Regular cardiac myocyte (primary cell): ENCODE results near the gene CES2. TPM values are rescaled to one million over a fixed set of nuclear protein-coding genes. Genes with fewer than 3 reads are reported as not detected.

ENCODE experiments used
- total RNA-seq: library from RNA; depleted of rRNA; stranded (reverse); fragments of >200 nt; gene quantifications from 2 replicates; pipeline ENCODE4 v1.2.3, GENCODE V29; 2014

The CES2 gene, protein sequence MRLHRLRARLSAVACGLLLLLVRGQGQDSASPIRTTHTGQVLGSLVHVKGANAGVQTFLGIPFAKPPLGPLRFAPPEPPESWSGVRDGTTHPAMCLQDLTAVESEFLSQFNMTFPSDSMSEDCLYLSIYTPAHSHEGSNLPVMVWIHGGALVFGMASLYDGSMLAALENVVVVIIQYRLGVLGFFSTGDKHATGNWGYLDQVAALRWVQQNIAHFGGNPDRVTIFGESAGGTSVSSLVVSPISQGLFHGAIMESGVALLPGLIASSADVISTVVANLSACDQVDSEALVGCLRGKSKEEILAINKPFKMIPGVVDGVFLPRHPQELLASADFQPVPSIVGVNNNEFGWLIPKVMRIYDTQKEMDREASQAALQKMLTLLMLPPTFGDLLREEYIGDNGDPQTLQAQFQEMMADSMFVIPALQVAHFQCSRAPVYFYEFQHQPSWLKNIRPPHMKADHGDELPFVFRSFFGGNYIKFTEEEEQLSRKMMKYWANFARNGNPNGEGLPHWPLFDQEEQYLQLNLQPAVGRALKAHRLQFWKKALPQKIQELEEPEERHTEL
- total RNA-seq = 16.1 and 19.2 TPM in 2 replicates

DNA sequence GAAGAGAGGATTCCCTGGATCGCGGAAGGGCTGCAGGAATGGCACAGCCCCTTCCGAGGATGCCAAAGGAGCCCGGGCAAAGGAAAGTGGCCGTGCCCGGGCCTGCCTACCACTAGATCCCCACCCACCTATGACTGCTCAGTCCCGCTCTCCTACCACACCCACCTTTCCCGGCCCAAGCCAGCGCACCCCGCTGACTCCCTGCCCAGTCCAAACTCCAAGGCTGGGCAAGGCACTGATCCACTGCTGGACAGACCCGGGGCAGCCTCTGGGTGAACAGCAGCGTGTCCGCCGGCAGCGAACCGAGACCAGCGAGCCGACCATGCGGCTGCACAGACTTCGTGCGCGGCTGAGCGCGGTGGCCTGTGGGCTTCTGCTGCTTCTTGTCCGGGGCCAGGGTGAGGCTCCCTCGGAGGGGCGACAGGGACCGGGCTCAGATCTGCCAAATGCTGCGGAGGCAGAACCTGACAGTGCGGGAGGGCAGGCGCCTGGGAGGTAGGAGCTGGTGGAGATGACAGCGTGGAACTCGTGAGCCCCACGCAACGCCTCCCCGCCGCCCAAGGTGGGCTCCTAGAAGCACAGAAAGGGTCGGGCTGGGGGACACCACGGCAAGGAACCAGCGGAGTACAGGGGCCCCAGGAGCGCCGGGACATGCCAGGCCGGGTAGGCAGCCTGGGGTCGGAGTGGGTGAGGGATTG lies at the start of gene CES2:
TSS of gene CES2 (plus strand) at position 203 of the 698 bp plus-strand sequence. CDS start at position 323, 120 bp downstream.

DNA sequence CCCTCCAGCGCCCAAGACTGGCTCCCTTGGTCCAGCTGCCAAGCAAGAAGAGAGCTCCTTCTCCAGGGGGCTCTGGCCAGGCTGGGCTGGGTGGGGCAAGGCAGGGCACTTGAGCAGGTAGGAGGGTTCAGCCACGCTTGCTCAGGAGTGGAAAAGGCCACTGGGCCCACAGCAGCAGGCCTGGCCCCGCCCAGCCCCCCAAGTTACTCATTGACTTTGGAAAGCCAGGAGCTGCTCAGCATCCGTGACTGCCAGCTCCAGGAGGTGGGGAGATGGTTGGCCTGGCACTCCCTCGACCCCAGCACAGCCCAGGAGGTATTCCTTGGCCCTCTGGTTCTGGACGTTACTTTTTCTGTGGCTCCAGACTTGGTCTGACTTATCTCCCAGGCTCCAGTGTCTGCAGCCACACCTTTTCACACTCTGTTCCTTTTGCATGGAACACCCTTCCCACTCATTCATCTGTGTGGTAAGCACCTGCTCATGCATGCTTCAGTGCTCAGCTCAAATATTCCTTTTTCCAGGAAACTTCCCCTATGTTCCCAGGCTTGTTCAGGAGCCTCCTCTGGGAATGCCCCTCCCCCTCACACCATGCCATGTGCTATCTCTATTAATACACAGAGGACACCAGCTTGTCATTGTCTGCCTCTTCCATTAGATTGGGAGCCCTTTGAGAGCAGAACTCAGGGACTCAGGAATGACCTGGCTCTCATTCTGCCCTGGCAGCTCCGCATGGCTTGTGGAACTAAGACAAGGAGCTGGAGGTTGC lies 16.3 kb upstream of the CES2 start, which contains the start of gene CDH16:
TSS of gene CDH16 (minus strand) at position 83 of the 766 bp plus-strand sequence. CDS start 820 bp downstream, outside the sequence.

DNA sequence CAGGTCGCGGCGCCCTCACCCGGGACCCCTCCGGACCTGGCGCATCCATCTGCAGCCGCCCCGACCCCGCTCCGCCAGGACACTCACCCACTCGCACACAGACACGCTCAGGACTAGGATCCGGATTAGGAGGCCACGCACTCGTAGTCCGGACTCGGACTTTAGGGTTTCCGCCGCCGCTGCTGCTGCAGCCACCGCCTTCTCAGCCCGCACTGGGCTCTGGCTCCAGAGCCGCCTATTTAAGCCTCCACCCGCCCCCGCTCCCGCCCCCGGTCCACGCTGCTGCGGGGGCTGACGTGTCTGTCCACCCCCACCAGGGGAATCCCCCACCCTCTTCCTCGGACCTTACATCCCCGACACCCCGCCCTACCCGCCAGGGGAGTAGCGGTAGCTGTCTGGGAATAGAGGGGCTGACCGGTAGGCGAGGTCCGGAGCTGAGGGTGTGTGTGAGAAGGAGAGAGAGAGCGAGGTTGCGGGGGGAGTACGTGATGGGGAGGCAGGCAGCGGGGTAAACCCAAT lies 9.9 kb upstream of the CES2 start, which contains the start of gene RRAD:
TSS of gene RRAD (minus strand) at position 214 of the 519 bp plus-strand sequence. CDS start 356 bp downstream, outside the sequence.

DNA sequence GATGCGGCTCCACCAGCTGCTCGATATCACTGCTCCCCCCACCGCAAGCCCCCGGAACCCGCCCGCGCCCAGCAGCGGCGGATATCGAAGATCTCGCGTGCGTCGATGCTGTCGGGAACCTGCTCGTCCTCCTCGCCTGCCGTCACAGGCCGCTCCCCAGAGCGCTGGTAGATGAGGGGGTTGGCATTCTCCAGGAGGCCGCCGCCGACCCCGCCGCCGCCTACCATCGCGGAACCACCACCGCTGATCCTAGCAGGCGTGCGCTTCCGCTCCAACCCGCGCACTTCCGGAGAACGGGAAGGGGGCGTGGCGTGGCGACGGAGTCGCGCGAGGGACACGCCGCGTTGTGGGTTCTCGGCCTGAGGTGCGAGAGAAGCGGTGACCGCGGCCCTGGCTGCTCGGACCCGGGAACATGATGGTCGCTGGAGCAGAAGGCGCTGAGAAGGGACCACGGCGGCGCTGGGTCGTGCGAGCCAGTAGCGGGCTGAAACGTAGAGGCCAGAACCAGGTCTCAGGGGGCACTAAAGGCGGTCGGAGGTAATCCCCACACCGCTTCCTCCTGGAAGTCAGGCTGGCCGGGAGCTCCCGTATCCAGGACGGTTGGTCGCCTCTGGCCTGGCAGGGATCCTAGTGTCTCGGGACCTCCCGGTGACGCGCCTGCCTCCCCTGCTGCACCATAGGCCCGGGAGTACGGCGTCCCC lies 1.0 kb upstream of the CES2 start, which contains the start of gene CIAO2B:
TSS of gene CIAO2B (minus strand) at position 265 of the 701 bp plus-strand sequence. CDS start at position 227, 38 bp downstream.

DNA sequence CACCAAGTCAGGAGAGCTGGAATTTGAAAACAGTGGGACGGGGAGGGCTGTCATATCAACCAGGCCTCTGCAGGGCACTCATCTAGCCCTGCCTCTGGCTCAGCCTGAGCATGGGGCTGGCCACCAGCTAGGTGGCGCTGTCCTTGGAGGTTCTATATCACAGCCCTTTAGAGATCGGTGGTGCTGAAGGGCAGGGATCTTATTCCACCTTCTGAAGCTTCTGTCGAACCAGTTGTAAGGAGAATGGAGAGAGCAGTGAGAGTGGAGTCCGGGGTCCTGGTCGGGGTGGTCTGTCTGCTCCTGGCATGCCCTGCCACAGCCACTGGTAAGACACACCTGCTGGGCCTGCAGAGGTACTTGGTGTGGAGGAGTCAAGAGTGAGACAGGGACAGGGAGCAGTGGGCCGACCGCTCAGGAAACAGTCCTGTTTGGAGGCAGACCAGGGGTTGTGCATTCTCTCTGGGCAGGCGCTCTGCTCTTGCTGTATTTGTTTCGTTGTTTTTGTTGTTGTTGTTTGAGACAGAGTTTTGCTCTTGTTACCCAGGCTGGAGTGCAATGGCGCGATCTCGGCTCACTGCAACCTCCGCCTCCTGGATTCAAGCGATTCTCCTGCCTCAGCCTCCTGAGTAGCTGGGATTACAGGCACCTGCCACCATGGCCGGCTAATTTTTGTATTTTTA lies 25.9 kb downstream of the CES2 start, which contains the start of gene CES3:
TSS of gene CES3 (plus strand) at position 202 of the 680 bp plus-strand sequence. CDS start at position 244, 42 bp downstream.

DNA sequence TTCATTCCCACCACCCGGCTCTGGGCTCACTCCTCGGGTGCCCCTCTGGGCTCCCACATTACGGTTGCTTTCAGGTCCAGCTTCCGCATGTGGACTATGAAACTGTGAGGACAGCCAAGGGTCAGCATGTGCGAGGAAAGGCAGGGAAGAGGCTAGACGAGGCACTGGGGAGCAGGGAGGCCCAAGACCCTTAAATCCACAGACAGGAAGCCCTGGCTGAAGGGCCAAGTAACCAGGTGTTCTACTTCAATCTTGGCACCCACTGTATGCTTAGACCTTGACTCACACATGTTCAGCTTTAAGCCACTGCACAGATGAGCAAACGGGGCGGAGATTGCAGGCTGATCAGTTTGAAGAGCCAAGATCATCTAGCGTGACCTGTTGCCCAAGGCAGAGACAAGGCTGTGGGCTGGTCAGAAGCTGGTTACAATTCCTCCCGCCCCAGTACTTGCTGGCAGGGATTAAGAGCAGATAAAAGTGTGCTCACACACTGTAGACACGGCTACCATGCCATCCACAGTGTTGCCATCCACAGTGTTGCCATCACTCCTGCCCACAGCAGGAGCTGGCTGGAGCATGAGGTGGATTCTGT lies 53.0 kb downstream of the CES2 start, which contains the start of gene CES4A:
TSS of gene CES4A (plus strand) at position 393 of the 592 bp plus-strand sequence. CDS start at position 577, 184 bp downstream.

Other genes starting within 250 kb of the CES2 start
- 12.7 and 27.1 TPM in 2 replicates for gene CMTM4, start 238.8 kb upstream of the CES2 start, total RNA-seq
- gene DYNC1LI2, start 183.9 kb upstream of the CES2 start, total RNA-seq = 149 and 151 TPM in 2 replicates
- 0.19 and 0.56 TPM in 2 replicates for gene TERB1, start 133.9 kb upstream of the CES2 start, total RNA-seq
- 72.4 and 83.4 TPM in 2 replicates for gene NAE1, start 104.5 kb upstream of the CES2 start, total RNA-seq
- not detected in 2 replicates for gene CA7, start 91.1 kb upstream of the CES2 start, total RNA-seq
- gene PDP2, start 55.0 kb upstream of the CES2 start, total RNA-seq = 7.3 and 9.0 TPM in 2 replicates
- 0.19 and 0.56 TPM in 2 replicates for gene CDH16, start 16.6 kb upstream of the CES2 start, total RNA-seq
- 5.2 and 24.8 TPM in 2 replicates for gene RRAD, start 10.0 kb upstream of the CES2 start, total RNA-seq
- gene CIAO2B, start 1.1 kb upstream of the CES2 start, total RNA-seq = 166 and 269 TPM in 2 replicates
- gene CES3, start 25.8 kb downstream of the CES2 start, total RNA-seq = 0.56 TPM in 1 of 2 replicates, not detected in the other
- gene CES4A, start 53.1 kb downstream of the CES2 start, total RNA-seq = 0.58 and 1.1 TPM in 2 replicates
- gene CBFB, start 93.6 kb downstream of the CES2 start, total RNA-seq = 111 and 209 TPM in 2 replicates
- gene PHAF1, start 174.4 kb downstream of the CES2 start, total RNA-seq = 8.2 and 11.1 TPM in 2 replicates
- gene B3GNT9, start 215.5 kb downstream of the CES2 start, total RNA-seq = 27.4 and 42.3 TPM in 2 replicates
- gene TRADD, start 224.4 kb downstream of the CES2 start, total RNA-seq = 15.7 and 22.8 TPM in 2 replicates
- 5.9 and 12.4 TPM in 2 replicates for gene FBXL8, start 224.4 kb downstream of the CES2 start, total RNA-seq
- 0.58 and 12.1 TPM in 2 replicates for gene HSF4, start 229.2 kb downstream of the CES2 start, total RNA-seq
- gene NOL3, start 235.0 kb downstream of the CES2 start, total RNA-seq = 11.1 and 20.6 TPM in 2 replicates
- gene MATCAP1, start 248.4 kb downstream of the CES2 start, total RNA-seq = 10.7 and 17.3 TPM in 2 replicates